CD4-positive, alpha-beta T cell treated with Interleukin-2 at 100 ng/mL for 4 hours (primary cell): ENCODE measurements around the gene ATP6V0A1.
A peak's percentile ranks its signal among the peaks of the same experiment; 100 is the strongest.
"Not testable (repeated sequence)": the region's sequence is repeated elsewhere in the genome, so short reads cannot be mapped to it uniquely, and the experiment has no call there.

Source experiments
- DNase-seq: peaks from one replicate; pipeline ENCODE4 v3.0.0-alpha.2; 2020; ENCODE audit warnings: low spot score

ATP6V0A1 gene

GRCh38 chr17:42458497-42459255, at the start of gene ATP6V0A1:
Gene ATP6V0A1, plus strand, starts transcription at chr17:42458878. Its CDS starts 2,017 bp downstream, at chr17:42460895.
- DNase-seq, result peak; percentile 82

- no peak for DNase-seq
These were observed 49.0 kb upstream of the ATP6V0A1 start for GRCh38 chr17:42409523-42410318.

- DNase-seq, result no peak
These were observed 48.4 kb upstream of the ATP6V0A1 start for GRCh38 chr17:42410319-42410685.

- no peak for DNase-seq
These were observed 47.3 kb upstream of the ATP6V0A1 start for GRCh38 chr17:42411361-42411760.

- no peak for DNase-seq
These were observed 46.6 kb upstream of the ATP6V0A1 start for GRCh38 chr17:42411905-42412679.

GRCh38 chr17:42413464-42414040, 45.1 kb upstream of the ATP6V0A1 start:
- DNase-seq, result no peak

GRCh38 chr17:42414704-42415409, 43.8 kb upstream of the ATP6V0A1 start:
- peak; percentile 48 for DNase-seq

- DNase-seq, result not testable (repeated sequence)
These were observed 40.7 kb upstream of the ATP6V0A1 start for GRCh38 chr17:42417981-42418380.

- no peak for DNase-seq
These were observed 37.6 kb upstream of the ATP6V0A1 start for GRCh38 chr17:42421136-42421506.

- DNase-seq, result no peak
These were observed 37.0 kb upstream of the ATP6V0A1 start for GRCh38 chr17:42421507-42422338.

- peak; percentile 5 for DNase-seq
These were observed 36.2 kb upstream of the ATP6V0A1 start for GRCh38 chr17:42422412-42422957.

- DNase-seq, result no peak
These were observed 35.5 kb upstream of the ATP6V0A1 start, which contains the start of gene CAVIN1 for GRCh38 chr17:42422958-42423712. Gene CAVIN1, minus strand, starts transcription at chr17:42423256. Its CDS starts 159 bp downstream, at chr17:42423097.

GRCh38 chr17:42423766-42424165, 34.9 kb upstream of the ATP6V0A1 start:
- DNase-seq, result no peak

- no peak for DNase-seq
These were observed 33.6 kb upstream of the ATP6V0A1 start for GRCh38 chr17:42424991-42425610.

GRCh38 chr17:42428141-42428944, 30.3 kb upstream of the ATP6V0A1 start:
- DNase-seq, result peak; percentile 61

- no peak for DNase-seq
These were observed 28.8 kb upstream of the ATP6V0A1 start for GRCh38 chr17:42429726-42430447.

GRCh38 chr17:42431758-42432161, 26.9 kb upstream of the ATP6V0A1 start:
- no peak for DNase-seq
